Pancreas (tissue), 10 donors: ENCODE measurements around the gene DCST1. TPM values are rescaled to one million over a fixed set of nuclear protein-coding genes. Genes with fewer than 3 reads are reported as not detected.

ENCODE experiments used
- ATAC-seq, 4 donors: fragments of 200-7000 bp; cut with Tn5 transposase; one replicate each; pipeline versions ENCODE4 v1.8.0 to v1.9.1; 2020; ENCODE audit warnings: mild to moderate bottlenecking in 4 of 4, moderate library complexity in 4 of 4
- DNase-seq, 6 donors: peaks; one replicate each; pipeline ENCODE4 v3.0.0-alpha.2; 2020
- FAIRE-seq: peaks from 2 replicates; lab custom pipeline; 2012; peaks lifted over from hg19 to GRCh38; lab: Jason Lieb, UNC
- H3K27ac ChIP-seq, 4 donors: fragments of 200-600 bp; sonication (generic); 1 replicate in 3 of 4; 2 replicates in 1 of 4; pipeline versions ENCODE4 v1.5.0 to v1.8.0; 2020
- H3K27me3 ChIP-seq, 4 donors: fragments of 200-600 bp; one replicate each; pipeline ENCODE4 v1.8.0; 2021
- H3K36me3 ChIP-seq, 3 donors: fragments of 200-600 bp; sonication (generic) in 1 of 3; one replicate each; pipeline versions ENCODE4 v1.5.0 to v1.8.0; 2020 to 2021
- H3K4me1 ChIP-seq, 3 donors: fragments of 200-600 bp; one replicate each; pipeline ENCODE4 v1.8.0; 2021
- H3K4me3 ChIP-seq, 4 donors: fragments of 200-600 bp; sonication (generic) in 2 of 4; one replicate each; pipeline versions ENCODE4 v1.5.0 to v1.8.0; 2020 to 2021
- H3K9me3 ChIP-seq, 4 donors: fragments of 200-600 bp; one replicate each; pipeline ENCODE4 v1.8.0; 2021
- CTCF ChIP-seq, 4 donors: fragments of 200-600 bp; sonication (generic) in 3 of 4; IDR thresholded peaks; one replicate each; pipeline versions ENCODE4 v1.5.0 to v1.8.0; 2021; ENCODE audit warnings: antibody characterized with exemption in 4 of 4
- WGBS, 2 donors: extraction: QIAGEN DNeasy Blood & Tissue Kit; methylation state at CpG; one replicate each; pipeline ENCODE4 v1.1.7; 2013; 5-methylcytosine and 5-hydroxymethylcytosine counted together
- intact Hi-C, 3 donors: fragments of 100-400 bp; cut with DNase I; formaldehyde crosslinking; loops; one replicate each; pipeline versions ENCODE4 v1.11.1 to v1.14.2; 2022
- polyA plus RNA-seq, 2 donors: library from polyadenylated mRNA; stranded (reverse); fragments of 200-250 nt; gene quantifications; one replicate each; pipeline ENCODE4 v1.2.3, GENCODE V29; 2013
- total RNA-seq, 6 donors: library from RNA; stranded (reverse); fragmentation: NEBNext Ultra II Directional in 4 of 6; extraction: Animal tissue kit (Norgen Biotek cat#: 25700) in 4 of 6; gene quantifications; one replicate each; pipeline versions ENCODE4 v1.2.1 to v1.2.4, GENCODE V29; 2021 to 2023
- donor health status: healthy with polysubstance abuse.
- donor health status: DM: no; HTN: no; CAD: no; lungs with moderate emphysema.
- donor health status: DM: no; HTN: no; CAD: no.
- donor health status: control.
- donor health status: control.
- donor health status: Bipolar disorder and iron deficiency.
- donor health status: DM: yes; HTN: yes; CAD: no.
- donor health status: DM: no; HTN: no; CAD: no.
- donor health status: DM: no; HTN: no; CAD: no.
- donor health status: DM: yes; HTN: yes; CAD: no.

DCST1 gene
- total and polyA plus RNA-seq, 8 donors = 0.14 TPM; not detected in 7

- Histone ChIP-seq H3K9me3 (no peaks in the 10 kb centered on the region), H3K36me3 (no peaks in the 10 kb centered on the region), H3K27me3 (no peaks in the 10 kb centered on the region), H3K27ac (no peak overlapping the region), H3K4me1 (no peaks in the 10 kb centered on the region), H3K4me3 (no peak overlapping the region)
- 81 to 82% methylated on average over 6 of the region's 6 CpGs for WGBS, 2 donors
- DNase-seq (no peak), FAIRE-seq (no peak), ATAC-seq (peak in 1 of 4 donors; percentile 45)
- no peak for TF ChIP-seq CTCF (IDR thresholded peaks at IDR 0.05)
- intact Hi-C loops = no loop called here
Observed at GRCh38 chr1:155026588-155026987, 7.0 kb upstream of the DCST1 start.

GRCh38 chr1:155029513-155030242, 3.9 kb upstream of the DCST1 start:
- DNase-seq (peak in 1 of 6 donors; percentile 41), FAIRE-seq (no peak), ATAC-seq (no peak)
- Histone ChIP-seq H3K4me3 (no peak overlapping the region), H3K4me1 (no peaks in the 10 kb centered on the region), H3K9me3 (no peaks in the 10 kb centered on the region), H3K36me3 (no peaks in the 10 kb centered on the region), H3K27ac (no peak overlapping the region), H3K27me3 (no peaks in the 10 kb centered on the region)
- TF ChIP-seq CTCF (IDR thresholded peaks at IDR 0.05) = no peak
- intact Hi-C loops = no loop called here
- WGBS, 2 donors = 82 to 84% methylated on average over 15 to 16 of the region's 16 CpGs

GRCh38 chr1:155030243-155030795, 3.3 kb upstream of the DCST1 start:
- no peaks in the 10 kb centered on the region for H3K9me3 ChIP-seq
- no peak overlapping the region for H3K27ac ChIP-seq
- DNase-seq = peak in 1 of 6 donors; percentile 54
- ATAC-seq = no peak
- FAIRE-seq = no peak
- 80 to 84% methylated on average over 15 of the region's 15 CpGs for WGBS, 2 donors
- intact Hi-C loops = no loop called here
- H3K4me1 ChIP-seq = no peaks in the 10 kb centered on the region
- H3K36me3 ChIP-seq = no peaks in the 10 kb centered on the region
- H3K4me3 ChIP-seq = no peak overlapping the region
- no peaks in the 10 kb centered on the region for H3K27me3 ChIP-seq
- no peak for TF ChIP-seq CTCF (IDR thresholded peaks at IDR 0.05)

- Histone ChIP-seq H3K9me3 (no peaks in the 10 kb centered on the region), H3K27me3 (no peaks in the 10 kb centered on the region), H3K27ac (no peak overlapping the region), H3K36me3 (no peaks in the 10 kb centered on the region), H3K4me1 (no peaks in the 10 kb centered on the region), H3K4me3 (no peak overlapping the region)
- intact Hi-C loops = no loop called here
- DNase-seq = no peak
- WGBS, 2 donors = 81% methylated on average over 11 of the region's 11 CpGs
- FAIRE-seq = no peak
- TF ChIP-seq CTCF (IDR thresholded peaks at IDR 0.05) = no peak
- ATAC-seq = no peak
Observed at GRCh38 chr1:155030899-155031298, 2.7 kb upstream of the DCST1 start.

GRCh38 chr1:155032886-155033285, 738 bp upstream of the DCST1 start:
- Histone ChIP-seq H3K27me3 (no peaks in the 10 kb centered on the region), H3K4me3 (no peak overlapping the region), H3K4me1 (no peaks in the 10 kb centered on the region), H3K9me3 (no peaks in the 10 kb centered on the region), H3K36me3 (no peaks in the 10 kb centered on the region), H3K27ac (no peak overlapping the region)
- intact Hi-C loops = no loop called here
- FAIRE-seq (no peak), ATAC-seq (no peak), DNase-seq (no peak)
- TF ChIP-seq CTCF (IDR thresholded peaks at IDR 0.05) = no peak
- WGBS, 2 donors = 81 to 90% methylated on average over 10 to 12 of the region's 12 CpGs
